ENCODE data around the gene ADCY9. TPM values are rescaled to one million over a fixed set of nuclear protein-coding genes. Genes with fewer than 3 reads are reported as not detected.

ADCY9 gene
- total RNA-seq, 1 donor from 2014 or later = 11.4 TPM

DNA sequence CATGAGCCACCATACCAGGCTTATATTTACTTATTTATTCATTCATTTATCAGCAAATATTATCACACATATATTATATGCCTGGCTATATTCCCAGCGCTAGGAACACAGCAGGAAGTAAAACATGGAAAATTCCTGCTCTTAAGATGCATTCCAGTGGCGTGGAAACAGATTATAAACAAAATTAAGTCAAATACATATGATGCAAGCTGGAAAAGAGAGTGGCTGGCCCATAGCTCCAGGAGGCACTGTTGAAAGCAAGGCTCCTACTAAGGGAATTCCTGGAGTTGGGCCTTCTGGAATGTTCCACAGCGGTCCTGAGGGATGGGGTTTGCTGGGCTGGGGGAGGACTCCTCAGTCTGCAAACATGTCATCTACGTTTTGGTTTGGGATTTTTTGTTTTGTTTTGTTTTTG, 18.4 kb downstream of the ADCY9 start:
- Histone ChIP-seq H4K20me1 (ENCODE audit: insufficient read depth, low read length) (no peaks in the 10 kb centered on the region), H3K27me3 (ENCODE audit: insufficient read depth, low read length) (no peaks in the 10 kb centered on the region), H3K4me1 (ENCODE audit: insufficient read depth, low read length) (no peaks in the 10 kb centered on the region), H3K9ac (ENCODE audit: low read length) (no peak overlapping the region), H3K27ac (ENCODE audit: low read depth, low read length) (no peak overlapping the region), H2AFZ (ENCODE audit: low read depth, low read length) (no peak overlapping the region), H3K36me3 (ENCODE audit: insufficient read depth, low read length) (no peaks in the 10 kb centered on the region), H3K4me3 (ENCODE audit: insufficient read depth, low read depth, low read length) (no peak overlapping the region), H3K79me2 (ENCODE audit: insufficient read depth, low read length) (no peaks in the 10 kb centered on the region), H3K4me2 (ENCODE audit: low read length) (no peak overlapping the region), H3K9me3 (ENCODE audit: insufficient read depth, low read depth, low read length) (no peaks in the 10 kb centered on the region)
- DNase-seq (ENCODE audit: low read depth) = no peak
- H3K27me3 Mint-ChIP-seq (ENCODE audit: low read depth, unreplicated experiment) = no peaks in the 10 kb centered on the region
- peaks cover 3% of the 10 kb centered on the region for H3K9me3 Mint-ChIP-seq (ENCODE audit: unreplicated experiment)
- H3K36me3 Mint-ChIP-seq (ENCODE audit: low read depth, unreplicated experiment) = peaks cover 9% of the 10 kb centered on the region
- H3K4me3 Mint-ChIP-seq (ENCODE audit: unreplicated experiment) = no peak overlapping the region
- H3K27ac Mint-ChIP-seq (ENCODE audit: unreplicated experiment) = no peak overlapping the region
- no peak for FAIRE-seq
- no peak for TF ChIP-seq EZH2 (IDR thresholded peaks at IDR 0.05; ENCODE audit: insufficient read depth, low read length)
- TF ChIP-seq, protein P1, sequence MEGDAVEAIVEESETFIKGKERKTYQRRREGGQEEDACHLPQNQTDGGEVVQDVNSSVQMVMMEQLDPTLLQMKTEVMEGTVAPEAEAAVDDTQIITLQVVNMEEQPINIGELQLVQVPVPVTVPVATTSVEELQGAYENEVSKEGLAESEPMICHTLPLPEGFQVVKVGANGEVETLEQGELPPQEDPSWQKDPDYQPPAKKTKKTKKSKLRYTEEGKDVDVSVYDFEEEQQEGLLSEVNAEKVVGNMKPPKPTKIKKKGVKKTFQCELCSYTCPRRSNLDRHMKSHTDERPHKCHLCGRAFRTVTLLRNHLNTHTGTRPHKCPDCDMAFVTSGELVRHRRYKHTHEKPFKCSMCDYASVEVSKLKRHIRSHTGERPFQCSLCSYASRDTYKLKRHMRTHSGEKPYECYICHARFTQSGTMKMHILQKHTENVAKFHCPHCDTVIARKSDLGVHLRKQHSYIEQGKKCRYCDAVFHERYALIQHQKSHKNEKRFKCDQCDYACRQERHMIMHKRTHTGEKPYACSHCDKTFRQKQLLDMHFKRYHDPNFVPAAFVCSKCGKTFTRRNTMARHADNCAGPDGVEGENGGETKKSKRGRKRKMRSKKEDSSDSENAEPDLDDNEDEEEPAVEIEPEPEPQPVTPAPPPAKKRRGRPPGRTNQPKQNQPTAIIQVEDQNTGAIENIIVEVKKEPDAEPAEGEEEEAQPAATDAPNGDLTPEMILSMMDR (IDR thresholded peaks at IDR 0.05; ENCODE audit: insufficient read depth, low read depth, low read length) = no peak
- no peaks in the 10 kb centered on the region for H3K4me1 Mint-ChIP-seq (ENCODE audit: low read depth, unreplicated experiment)

DNA sequence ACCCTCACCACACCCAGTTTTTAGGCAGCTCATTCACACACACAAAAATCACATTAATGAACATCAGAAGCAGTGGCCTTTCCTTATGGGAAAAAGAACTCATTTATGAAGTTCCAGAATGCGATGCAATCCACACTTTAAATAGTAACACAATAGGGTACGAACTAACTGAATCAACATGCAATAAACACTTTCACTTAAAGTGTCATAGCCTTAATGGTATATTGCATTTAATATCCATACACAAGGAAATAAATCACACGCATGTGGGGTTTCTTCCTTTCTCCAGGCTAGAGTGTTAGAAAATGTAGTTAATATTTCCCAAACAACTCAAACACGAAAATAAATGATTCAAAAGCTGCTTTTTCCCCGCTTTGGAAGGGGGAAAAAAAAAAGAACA, 19.7 kb downstream of the ADCY9 start:
- Mint-ChIP-seq H3K4me3 (ENCODE audit: unreplicated experiment) (no peak overlapping the region), H3K36me3 (ENCODE audit: low read depth, unreplicated experiment) (peaks cover under 1% of the 10 kb centered on the region), H3K27me3 (ENCODE audit: low read depth, unreplicated experiment) (no peaks in the 10 kb centered on the region), H3K9me3 (ENCODE audit: unreplicated experiment) (no peaks in the 10 kb centered on the region), H3K4me1 (ENCODE audit: low read depth, unreplicated experiment) (no peaks in the 10 kb centered on the region), H3K27ac (ENCODE audit: unreplicated experiment) (no peak overlapping the region)
- H3K36me3 ChIP-seq (ENCODE audit: insufficient read depth, low read length) = no peaks in the 10 kb centered on the region
- no peak overlapping the region for H3K4me3 ChIP-seq (ENCODE audit: insufficient read depth, low read depth, low read length)
- FAIRE-seq (peak; percentile 29), DNase-seq (ENCODE audit: low read depth) (no peak)
- no peaks in the 10 kb centered on the region for H3K4me1 ChIP-seq (ENCODE audit: insufficient read depth, low read length)
- no peaks in the 10 kb centered on the region for H3K79me2 ChIP-seq (ENCODE audit: insufficient read depth, low read length)
- H3K4me2 ChIP-seq (ENCODE audit: low read length) = no peak overlapping the region
- no peaks in the 10 kb centered on the region for H3K9me3 ChIP-seq (ENCODE audit: insufficient read depth, low read depth, low read length)
- TF ChIP-seq, protein P1 (IDR thresholded peaks at IDR 0.05; ENCODE audit: insufficient read depth, low read depth, low read length) = no peak
- no peak overlapping the region for H2AFZ ChIP-seq (ENCODE audit: low read depth, low read length)
- no peak overlapping the region for H3K27ac ChIP-seq (ENCODE audit: low read depth, low read length)
- H4K20me1 ChIP-seq (ENCODE audit: insufficient read depth, low read length) = no peaks in the 10 kb centered on the region
- H3K27me3 ChIP-seq (ENCODE audit: insufficient read depth, low read length) = no peaks in the 10 kb centered on the region
- no peak overlapping the region for H3K9ac ChIP-seq (ENCODE audit: low read length)

DNA sequence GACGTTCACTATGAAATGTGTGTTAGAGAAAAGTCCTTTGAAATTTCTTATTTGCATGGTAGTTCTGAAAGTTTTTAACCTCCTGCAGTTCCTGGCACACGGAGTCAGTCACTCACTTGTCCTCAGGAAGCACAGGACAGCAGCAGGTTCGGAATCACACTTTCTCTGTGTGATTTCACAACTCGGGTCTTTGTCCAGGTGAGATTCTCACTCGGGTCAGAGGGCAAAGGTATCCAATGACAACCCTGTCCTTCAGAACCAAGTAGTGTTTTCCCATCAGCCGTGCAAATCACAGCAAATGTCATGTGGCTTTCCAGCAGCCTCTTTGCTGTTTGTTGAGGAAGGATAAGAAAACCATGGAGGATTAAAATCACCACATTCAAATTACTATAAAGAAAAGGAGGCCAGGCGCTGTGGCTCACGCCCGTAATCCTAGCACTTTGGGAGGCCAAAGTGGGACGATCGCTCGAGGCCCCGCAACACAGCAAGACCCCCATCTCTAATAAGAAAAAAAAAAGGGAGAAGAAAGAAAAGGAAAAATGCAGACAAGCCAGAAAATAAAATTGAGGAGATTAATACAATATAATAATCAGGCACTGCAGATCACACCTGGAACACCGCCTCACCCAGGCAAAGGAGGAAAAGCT, 22.0 kb downstream of the ADCY9 start:
- Histone ChIP-seq H3K4me2 (ENCODE audit: low read length) (no peak overlapping the region), H3K4me1 (ENCODE audit: insufficient read depth, low read length) (no peaks in the 10 kb centered on the region), H3K4me3 (ENCODE audit: insufficient read depth, low read depth, low read length) (no peak overlapping the region), H3K79me2 (ENCODE audit: insufficient read depth, low read length) (no peaks in the 10 kb centered on the region), H3K9ac (ENCODE audit: low read length) (no peak overlapping the region), H3K9me3 (ENCODE audit: insufficient read depth, low read depth, low read length) (no peaks in the 10 kb centered on the region), H4K20me1 (ENCODE audit: insufficient read depth, low read length) (no peaks in the 10 kb centered on the region), H3K27me3 (ENCODE audit: insufficient read depth, low read length) (no peaks in the 10 kb centered on the region), H3K27ac (ENCODE audit: low read depth, low read length) (no peak overlapping the region), H2AFZ (ENCODE audit: low read depth, low read length) (no peak overlapping the region), H3K36me3 (ENCODE audit: insufficient read depth, low read length) (no peaks in the 10 kb centered on the region)
- H3K9me3 Mint-ChIP-seq (ENCODE audit: unreplicated experiment) = no peaks in the 10 kb centered on the region
- no peaks in the 10 kb centered on the region for H3K4me1 Mint-ChIP-seq (ENCODE audit: low read depth, unreplicated experiment)
- TF ChIP-seq EZH2 (IDR thresholded peaks at IDR 0.05; ENCODE audit: insufficient read depth, low read length) = no peak
- TF ChIP-seq, protein P1 (IDR thresholded peaks at IDR 0.05; ENCODE audit: insufficient read depth, low read depth, low read length) = no peak
- DNase-seq (ENCODE audit: low read depth) = no peak
- no peak overlapping the region for H3K27ac Mint-ChIP-seq (ENCODE audit: unreplicated experiment)
- no peaks in the 10 kb centered on the region for H3K36me3 Mint-ChIP-seq (ENCODE audit: low read depth, unreplicated experiment)
- no peaks in the 10 kb centered on the region for H3K27me3 Mint-ChIP-seq (ENCODE audit: low read depth, unreplicated experiment)
- no peak overlapping the region for H3K4me3 Mint-ChIP-seq (ENCODE audit: unreplicated experiment)
- no peak for FAIRE-seq

All from astrocyte (in vitro differentiated cells and primary cell).